AG04450 (cell line): ENCODE data around the gene STRN3. TPM values are rescaled to one million over a fixed set of nuclear protein-coding genes. Genes with fewer than 3 reads are reported as not detected.

ENCODE experiments used
- CTCF ChIA-PET: fragments of 300-600, 350-600 bp; formaldehyde crosslinking; extraction: SDS; loops from one replicate; lab custom pipeline; 2022; ENCODE audit warnings: antibody characterized with exemption, inconsistent platforms; lab: Charles Lee
- POLR2A ChIA-PET: fragments of 350-600 bp; formaldehyde crosslinking; extraction: SDS; loops from one replicate; lab custom pipeline; 2021; ENCODE audit warnings: antibody characterized with exemption, inconsistent platforms; lab: Yijun Ruan, JAX
- DNase-seq: peaks from one replicate; pipeline ENCODE4 v3.0.0-alpha.2; 2011; ENCODE audit warnings: low read depth, low spot score
- H3K27ac ChIP-seq: one replicate; pipeline ENCODE4 v1.5.1; 2012; ENCODE audit warnings: low read depth, low read length, control low read depth
- H3K27me3 ChIP-seq: one replicate; pipeline ENCODE4 v1.6.0; 2012; ENCODE audit warnings: low read length; ENCODE audit not compliant: control insufficient read depth, insufficient read depth
- H3K4me3 ChIP-seq: 2 replicates; pipeline ENCODE4 v1.5.1; 2011; ENCODE audit warnings: mild to moderate bottlenecking, low read depth, low read length, control low read depth
- H3K9me3 ChIP-seq: 2 replicates; pipeline ENCODE4 v1.5.1; 2012; ENCODE audit warnings: low read length; ENCODE audit not compliant: control insufficient read depth, insufficient read depth
- polyA plus RNA-seq: library from polyadenylated mRNA; depleted of rRNA; stranded (reverse); fragments of >200 nt; gene quantifications from 2 replicates; pipeline ENCODE4 v1.2.3, GENCODE V29; 2011
- TF ChIP-seq, protein P1 (sequence below): IDR thresholded peaks from 2 replicates; pipeline ENCODE4 v1.5.1; 2011; ENCODE audit warnings: low read depth, low read length, control low read depth, inconsistent platforms

STRN3 gene
- polyA plus RNA-seq, 1 experiment, result 41.1 TPM

DNA sequence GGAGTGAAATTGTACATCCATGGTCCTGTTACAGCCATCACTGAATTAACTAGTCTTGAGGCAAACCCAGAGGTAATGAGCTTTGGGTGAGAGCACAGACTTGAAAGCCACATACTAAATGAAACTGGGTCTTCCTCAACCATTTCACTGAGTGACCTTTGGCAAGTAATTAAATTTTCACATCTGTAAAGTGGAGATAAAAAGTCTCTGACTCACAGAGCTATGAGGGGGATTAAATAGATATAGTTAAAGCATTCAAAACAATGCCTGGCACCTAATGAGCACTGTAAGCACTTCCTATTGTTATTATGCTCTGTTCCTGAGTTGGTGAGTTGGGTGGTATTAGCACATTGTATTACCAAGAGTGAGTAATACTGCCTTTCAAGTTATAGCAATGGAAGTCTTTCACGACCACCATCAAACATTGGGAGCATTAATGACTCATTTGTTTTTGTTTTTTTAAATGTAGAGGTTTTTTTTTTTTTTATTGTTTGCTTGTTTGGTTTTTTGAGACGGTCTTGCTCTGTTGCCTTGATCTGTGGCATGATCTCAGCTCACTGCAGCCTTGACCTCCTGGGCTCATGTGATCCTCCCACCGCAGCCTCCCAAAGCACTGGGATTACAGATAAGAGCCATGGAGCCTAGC lies 12.5 kb upstream of the STRN3 start:
- no peak for DNase-seq
- Histone ChIP-seq H3K9me3 (no peaks in the 10 kb centered on the region), H3K27me3 (no peaks in the 10 kb centered on the region), H3K4me3 (no peak overlapping the region), H3K27ac (no peak overlapping the region)
- TF ChIP-seq, protein P1, sequence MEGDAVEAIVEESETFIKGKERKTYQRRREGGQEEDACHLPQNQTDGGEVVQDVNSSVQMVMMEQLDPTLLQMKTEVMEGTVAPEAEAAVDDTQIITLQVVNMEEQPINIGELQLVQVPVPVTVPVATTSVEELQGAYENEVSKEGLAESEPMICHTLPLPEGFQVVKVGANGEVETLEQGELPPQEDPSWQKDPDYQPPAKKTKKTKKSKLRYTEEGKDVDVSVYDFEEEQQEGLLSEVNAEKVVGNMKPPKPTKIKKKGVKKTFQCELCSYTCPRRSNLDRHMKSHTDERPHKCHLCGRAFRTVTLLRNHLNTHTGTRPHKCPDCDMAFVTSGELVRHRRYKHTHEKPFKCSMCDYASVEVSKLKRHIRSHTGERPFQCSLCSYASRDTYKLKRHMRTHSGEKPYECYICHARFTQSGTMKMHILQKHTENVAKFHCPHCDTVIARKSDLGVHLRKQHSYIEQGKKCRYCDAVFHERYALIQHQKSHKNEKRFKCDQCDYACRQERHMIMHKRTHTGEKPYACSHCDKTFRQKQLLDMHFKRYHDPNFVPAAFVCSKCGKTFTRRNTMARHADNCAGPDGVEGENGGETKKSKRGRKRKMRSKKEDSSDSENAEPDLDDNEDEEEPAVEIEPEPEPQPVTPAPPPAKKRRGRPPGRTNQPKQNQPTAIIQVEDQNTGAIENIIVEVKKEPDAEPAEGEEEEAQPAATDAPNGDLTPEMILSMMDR, result no peak
- POLR2A ChIA-PET, result no interaction called here
- CTCF ChIA-PET, result interaction anchor here (0.7 to 1.1 kb wide), 4 partner anchors 12 to 44 kb away, joined by 3 read pairs; partner anchors contain the start of gene STRN3

DNA sequence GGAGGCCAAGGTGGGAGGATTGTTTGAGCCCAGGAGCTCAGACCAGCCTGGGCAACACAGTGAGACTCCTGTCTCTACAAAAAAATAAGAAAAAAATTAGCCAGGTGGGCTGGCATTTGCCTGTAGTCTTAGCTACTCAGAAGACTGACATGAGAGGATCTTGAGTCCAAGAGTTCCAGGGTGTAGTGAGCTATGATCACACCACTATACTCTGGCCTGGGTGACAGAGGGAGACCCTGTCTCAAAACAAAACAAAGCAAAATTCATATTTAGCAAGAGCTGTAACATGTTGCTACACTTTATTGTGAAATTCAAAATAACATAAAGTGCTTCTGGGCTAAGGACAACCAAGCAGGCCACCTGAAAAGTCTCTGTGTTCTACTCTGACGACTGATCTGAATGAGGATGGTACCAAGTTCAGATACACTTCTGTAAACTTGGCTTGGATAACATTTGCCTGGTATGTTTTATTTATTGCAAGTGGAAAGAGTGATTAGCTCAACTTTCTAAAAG lies 11.6 kb upstream of the STRN3 start:
- no peak overlapping the region for H3K4me3 ChIP-seq
- H3K27me3 ChIP-seq, result no peaks in the 10 kb centered on the region
- ChIA-PET POLR2A (no interaction called here), CTCF (interaction anchor here (1.0 to 1.1 kb wide), 2 partner anchors 11 to 15 kb away, joined by 3 read pairs; partner anchors contain the start of gene STRN3)
- H3K27ac ChIP-seq, result no peak overlapping the region
- TF ChIP-seq, protein P1, result no peak
- DNase-seq, result no peak
- H3K9me3 ChIP-seq, result no peaks in the 10 kb centered on the region

DNA sequence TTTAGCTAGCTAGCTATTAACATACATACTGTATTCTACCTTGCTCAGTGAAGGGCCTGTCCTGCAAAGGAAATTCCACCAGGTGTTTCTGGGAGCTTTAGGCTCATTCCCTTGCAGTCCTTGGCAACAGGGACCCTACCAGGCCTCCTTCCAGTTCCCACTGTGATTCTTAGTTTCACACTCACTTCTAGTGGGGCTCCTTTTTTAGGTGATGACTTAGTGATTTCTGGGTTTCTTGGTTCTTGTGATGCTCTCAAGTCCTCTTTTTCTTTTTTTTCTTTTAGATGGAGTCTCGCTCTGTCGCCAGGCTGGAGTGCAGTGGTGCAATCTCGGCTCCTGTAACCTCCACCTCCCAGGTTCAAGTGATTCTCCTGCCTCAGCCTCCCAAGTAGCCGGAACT lies 10.4 kb upstream of the STRN3 start:
- ChIA-PET CTCF (no interaction called here), POLR2A (no interaction called here)

DNA sequence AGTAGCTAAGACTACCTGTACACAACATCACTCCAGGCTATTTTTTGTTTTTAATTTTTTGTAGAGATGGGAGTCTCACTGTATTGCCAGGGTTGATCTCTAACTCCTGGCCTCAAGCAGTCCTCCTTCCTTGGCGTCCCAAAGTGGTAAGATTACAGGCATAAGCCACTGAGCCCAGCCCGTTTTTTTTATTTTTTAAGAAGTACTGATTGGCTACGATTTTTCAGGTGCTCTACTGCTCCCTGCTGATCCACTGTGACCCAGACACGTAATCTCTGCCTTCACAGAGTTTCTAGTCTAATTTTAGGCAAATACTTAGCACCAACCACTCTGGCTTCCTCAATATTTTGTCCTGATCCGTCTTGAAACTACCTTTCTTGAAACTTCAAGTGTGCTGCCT lies 4.3 kb upstream of the STRN3 start:
- Histone ChIP-seq H3K9me3 (no peaks in the 10 kb centered on the region), H3K4me3 (no peak overlapping the region), H3K27me3 (no peaks in the 10 kb centered on the region), H3K27ac (no peak overlapping the region)
- ChIA-PET POLR2A (no interaction called here), CTCF (no interaction called here)
- TF ChIP-seq, protein P1, result no peak
- no peak for DNase-seq

More for the DNA sequence above, 10.4 kb upstream of the STRN3 start:
- H3K4me3 ChIP-seq, result no peak overlapping the region
- no peak overlapping the region for H3K27ac ChIP-seq
- no peaks in the 10 kb centered on the region for H3K27me3 ChIP-seq
- TF ChIP-seq, protein P1, result no peak
- H3K9me3 ChIP-seq, result no peaks in the 10 kb centered on the region
- no peak for DNase-seq
